Measurements from ENCODE around the gene LPIN2. TPM values are rescaled to one million over a fixed set of nuclear protein-coding genes. Genes with fewer than 3 reads are reported as not detected.

The LPIN2 gene
- polyA plus RNA-seq, 1 donor = 11.7 TPM

DNA sequence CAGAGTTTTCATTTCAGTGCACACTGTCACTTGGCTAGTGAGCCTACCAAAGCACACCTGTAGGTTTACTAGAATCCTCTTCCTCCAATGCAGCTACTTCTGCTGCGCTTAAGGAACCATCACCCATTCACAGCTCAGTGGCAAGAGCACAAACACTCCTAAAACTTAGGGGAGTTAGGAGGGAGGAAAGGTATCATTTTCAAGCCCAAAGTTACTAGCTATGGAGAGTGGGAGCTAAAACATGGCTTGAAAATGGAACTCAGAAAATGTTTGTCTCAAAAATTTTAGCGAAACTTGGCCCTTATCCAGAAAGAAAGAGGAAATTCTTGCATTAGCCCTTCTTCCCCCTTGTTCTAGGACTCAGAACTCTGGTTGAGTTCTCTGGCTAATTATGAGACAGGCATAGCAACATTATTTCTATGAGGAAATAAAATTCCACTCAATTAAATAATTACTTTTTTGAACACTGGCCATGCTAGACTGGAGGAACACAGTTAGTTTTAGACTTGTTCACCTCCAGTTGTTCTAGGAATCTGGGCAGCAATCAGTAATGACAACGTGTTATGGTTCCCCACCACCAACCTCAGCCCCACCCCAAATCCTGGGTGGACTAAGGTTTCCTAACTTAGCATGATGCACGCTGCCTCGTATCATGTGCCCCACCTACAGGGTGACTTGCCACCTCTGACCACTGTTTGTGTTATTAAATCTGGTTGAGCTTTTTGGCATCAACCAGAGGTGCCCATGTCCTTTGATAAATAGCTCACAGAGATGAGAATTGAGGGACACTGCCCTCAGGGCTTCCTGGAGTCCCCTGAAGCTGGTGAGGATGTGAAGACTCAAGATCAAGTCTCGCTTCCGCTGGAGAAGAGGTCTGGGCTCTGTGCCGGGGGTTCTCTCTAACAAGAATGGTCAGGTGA is 32.8 kb downstream of the LPIN2 start:
- DNase-seq = no peak

DNA sequence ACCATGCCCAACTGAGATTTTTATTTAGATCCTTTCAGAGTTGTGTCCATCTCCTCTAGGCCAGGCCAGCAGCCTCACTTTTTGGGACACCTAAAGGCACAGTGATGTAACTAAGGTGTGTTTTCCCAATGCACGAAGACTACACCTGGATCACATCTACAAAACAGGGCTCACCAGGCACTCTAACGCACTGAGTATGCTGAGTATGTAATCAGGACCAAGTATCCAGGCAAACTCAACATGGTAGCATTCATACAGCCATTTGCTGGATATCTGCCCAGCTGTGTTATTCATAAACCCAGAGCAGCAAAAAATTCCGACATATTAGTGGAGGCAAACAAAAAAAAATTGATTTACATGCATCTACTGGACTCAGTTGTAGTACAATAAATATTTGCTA is 33.8 kb downstream of the LPIN2 start:
- DNase-seq = no peak

DNA sequence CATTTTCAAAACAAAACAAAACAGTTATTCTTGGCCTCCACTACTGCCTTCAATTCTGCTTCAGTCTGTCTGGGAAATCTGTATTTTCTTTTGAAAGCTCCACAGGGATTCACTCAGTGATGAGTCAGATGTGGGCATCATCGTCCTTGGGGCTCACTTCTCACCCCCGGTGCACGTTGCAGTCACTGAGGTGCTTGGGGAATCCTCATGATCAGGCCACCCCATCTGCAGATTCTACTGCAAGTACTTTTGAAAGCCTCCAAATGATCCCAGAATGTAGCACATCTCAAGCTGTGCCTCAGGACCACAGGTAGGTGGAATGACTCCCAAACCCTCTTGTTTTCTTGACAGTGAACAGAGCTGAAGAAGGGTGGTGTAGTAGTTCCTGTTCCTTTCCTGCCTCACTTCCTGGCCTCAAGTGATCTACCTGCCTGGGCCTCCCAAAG is 34.3 kb downstream of the LPIN2 start:
- no peak for DNase-seq

DNA sequence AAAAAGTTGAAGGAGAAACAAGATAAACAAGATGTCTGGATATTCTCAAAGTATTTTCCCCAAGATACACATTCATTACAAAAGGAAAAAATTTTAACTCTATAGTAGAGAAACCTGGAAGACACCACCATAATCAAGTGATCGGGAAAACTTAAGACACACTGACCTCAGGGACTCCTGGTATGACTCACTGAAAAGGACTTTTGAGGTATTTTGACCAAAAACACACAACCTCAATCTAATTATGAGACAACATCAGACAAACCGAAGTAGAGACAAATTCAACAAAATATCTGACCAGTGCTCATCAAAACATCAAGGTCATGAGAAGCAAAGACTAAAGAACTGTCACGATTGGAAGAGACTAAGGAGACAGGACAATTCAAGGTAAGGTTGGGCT is 34.7 kb downstream of the LPIN2 start:
- no peak for DNase-seq

DNA sequence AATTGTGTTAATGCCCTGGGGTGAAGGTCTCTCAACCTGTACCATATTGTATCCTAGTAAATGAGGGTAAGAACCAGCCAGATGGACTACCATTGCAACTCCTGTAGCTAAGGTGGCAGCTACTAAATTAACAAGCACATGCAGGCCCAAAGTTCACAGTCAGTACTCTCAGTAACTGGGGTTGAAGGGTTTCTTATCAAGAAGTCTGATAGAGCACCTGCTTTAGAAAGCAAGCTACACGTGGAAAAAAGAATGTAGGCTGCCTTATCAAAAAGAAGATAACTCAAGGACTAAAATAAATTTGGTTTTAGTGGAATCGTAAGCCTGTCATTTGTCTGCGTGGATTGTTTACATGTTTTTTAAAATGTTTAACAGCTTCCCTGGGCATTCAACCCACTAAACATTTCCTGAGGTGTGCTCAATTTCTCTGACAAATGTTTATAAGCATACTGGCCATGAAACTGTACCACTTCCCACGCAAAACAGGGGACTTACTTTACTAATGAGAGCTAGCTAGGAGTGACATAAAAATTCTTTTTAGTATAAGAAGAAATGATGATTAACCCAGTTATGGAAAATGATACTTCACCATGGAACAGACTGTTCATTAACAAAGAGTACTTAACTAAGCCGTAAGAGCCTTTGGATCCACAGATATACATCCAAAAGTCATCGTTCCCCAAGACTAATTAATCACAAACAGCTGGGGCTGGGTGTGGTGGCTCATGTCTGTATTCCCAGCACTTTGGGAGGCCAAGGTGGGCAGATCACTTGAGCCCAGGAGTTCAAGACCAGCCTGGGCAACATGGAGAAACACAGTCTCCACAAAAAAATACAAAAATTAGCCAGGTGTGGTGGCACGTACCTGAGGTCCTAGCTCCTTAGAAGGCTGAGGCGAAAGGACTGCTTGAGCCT is 36.5 kb downstream of the LPIN2 start:
- no peak for DNase-seq

DNA sequence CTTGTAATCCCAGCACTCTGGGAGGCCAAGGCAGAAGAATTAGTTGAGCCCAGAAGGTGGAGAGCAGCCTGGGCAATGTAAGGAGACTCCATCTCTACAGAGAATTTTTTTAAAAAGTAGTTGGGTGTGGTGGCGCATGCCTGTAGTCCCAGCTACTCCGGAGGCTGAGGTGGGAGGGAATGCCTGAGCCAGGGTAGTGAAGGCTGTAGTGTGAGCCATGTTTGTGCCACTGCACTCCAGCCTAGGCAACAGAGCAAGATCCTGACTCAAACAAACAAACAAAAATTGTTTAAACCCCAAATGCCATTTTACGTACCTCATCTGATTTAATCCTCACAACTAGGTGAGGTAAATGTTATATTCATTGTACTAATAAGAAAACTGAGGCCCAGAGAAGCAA is 38.2 kb downstream of the LPIN2 start:
- DNase-seq = no peak

DNA sequence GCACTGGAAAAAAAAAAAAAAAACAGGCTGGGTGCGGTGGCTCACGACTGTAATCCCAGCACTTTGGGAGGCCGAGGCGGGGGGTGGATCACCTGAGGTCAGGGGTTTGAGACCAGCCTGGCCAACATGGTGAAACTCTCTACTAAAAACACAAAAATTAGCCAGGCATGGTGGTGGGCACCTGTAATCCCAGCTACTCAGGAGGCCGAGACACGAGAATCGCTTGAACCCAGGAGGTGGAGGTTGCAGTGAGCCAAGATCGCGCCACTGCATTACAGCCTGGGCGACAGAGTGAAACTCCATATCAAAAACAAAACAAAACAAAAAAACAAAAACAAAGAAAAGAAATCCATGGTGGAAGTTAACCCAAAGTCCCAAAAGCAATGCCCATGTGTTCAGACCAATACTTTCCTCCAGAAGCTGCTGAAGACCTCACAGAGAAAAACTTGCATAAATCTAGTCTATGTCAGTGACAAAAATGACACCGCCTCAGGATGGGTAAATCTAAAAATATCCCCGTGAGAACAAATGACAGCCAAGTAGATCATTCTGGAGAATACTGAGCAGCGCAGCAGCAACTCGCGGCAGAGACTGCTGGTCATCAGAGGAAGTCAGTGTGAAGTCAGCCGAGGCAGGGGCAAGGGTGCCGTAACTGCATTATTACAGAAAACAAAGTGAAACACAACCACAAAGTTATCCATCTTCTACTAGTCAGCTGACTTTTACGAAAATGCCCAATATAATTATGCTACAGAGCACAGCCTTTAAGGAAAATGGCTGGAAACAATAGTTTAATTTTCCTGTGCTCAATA is 41.0 kb downstream of the LPIN2 start:
- DNase-seq = no peak

DNA sequence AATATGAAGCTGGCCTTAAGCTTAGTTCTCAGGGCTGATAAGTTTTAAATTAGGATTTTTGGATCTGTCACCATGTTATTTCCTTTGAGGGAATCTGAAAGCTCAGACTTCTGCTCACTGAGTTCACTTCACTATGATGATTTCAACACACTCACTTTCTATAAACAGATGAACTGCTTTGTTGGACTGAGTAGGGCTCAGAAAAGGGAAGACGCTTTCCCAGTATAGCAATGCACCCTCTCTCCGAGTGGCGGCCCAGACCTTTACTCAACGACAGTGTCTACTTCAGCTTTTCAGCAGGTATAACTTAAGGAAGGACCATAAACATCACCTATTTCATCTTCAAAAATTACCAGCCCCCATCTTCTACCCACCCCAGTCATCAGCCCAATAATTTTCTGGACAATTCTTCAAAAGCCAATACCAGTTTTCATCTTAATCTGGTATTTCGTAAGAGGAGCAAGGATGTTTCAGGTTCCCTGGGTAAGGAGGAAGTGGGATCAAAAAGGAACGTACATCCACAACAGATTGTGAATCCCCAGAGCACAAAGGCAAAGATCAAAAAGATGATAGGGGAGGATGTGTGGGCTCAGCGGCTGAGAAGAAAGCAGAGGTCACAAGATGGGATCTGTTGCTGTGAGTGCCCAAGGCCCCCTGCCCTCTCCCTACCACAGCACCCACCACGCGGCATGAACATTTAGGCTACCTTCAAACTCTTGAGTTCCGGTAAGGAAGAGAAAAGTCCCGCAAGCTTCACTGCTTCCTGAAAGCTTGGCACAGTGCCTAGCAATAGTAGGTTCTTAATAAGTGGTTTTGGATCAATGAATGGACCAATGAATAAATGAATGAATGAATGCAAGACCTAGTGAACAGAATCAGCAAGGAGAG is 41.9 kb downstream of the LPIN2 start:
- no peak for DNase-seq

DNA sequence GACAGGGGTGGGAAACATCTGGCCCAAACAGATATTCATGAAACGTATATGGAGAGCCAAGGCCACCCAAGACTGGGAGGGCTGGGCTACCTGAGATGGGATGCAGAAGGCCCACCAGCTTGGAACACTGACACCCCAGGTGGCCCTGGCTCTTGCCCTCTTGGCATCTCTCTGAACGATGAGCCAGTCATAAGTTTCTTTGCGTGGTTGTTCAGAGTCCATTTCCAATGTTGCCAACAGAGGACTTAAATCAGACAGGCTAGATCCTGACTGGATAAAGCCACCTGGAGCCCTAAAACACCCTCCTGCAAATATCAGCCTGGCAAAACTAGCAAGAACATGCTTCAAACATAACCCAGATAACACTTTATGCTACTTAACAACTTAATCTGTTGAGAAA is 42.6 kb downstream of the LPIN2 start:
- DNase-seq = no peak

DNA sequence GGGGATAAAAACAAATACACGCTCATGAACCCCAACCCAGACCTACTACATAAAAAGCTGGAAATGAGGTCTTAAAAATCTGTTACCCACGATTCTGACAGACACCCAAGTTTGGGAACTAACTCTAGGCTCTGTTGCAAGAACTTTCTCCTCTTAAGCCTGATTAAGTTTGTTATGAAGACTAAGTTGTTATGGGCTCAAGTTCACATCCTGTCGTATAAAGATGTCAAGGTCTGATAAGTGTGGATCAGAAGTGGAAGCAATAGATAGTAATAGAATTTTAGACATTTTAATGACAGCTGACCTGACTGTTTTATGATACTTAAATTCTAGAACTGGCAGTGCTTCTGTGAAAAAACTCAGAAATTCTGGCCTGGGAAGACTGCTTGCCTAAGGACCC is 43.2 kb downstream of the LPIN2 start:
- no peak for DNase-seq

DNA sequence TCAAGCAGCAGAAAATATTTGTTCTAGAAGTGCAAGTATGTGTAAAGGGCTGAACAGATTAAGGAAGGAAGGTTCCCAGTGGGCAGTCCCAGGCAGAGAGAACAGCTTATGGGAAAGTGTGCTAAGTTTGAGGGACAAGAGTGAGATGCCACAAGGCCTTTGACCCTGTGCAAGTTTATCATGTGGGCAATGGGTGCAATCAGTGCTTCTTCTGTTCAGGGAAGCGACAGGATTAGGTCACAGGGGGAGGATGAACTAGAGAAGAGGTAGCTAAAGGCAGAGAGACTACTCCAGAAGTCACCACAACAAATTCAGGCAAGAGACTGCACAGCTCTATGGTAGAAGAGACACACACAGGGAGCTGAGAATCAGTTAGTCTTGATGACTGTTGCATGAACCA is 44.3 kb downstream of the LPIN2 start:
- no peak for DNase-seq

DNA sequence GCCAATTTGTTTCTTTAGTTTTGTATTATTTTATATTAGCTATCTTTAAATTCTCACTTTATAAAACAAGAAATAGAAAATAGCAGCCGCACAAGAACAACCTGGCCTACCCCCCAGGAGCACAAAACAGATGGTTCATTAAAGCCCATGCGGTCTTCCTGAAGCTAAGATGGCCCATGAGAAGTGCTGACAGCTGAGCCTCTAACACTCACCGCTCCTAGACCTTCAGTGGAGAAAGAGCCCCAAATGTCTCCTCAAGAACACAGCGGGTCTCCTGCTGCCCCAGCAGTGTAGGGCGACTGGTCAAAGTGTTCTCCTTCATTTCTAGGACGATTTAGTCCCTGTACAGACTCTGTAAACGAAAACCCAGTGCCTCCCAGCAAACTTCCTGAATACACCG is 45.1 kb downstream of the LPIN2 start:
- DNase-seq = no peak

DNA sequence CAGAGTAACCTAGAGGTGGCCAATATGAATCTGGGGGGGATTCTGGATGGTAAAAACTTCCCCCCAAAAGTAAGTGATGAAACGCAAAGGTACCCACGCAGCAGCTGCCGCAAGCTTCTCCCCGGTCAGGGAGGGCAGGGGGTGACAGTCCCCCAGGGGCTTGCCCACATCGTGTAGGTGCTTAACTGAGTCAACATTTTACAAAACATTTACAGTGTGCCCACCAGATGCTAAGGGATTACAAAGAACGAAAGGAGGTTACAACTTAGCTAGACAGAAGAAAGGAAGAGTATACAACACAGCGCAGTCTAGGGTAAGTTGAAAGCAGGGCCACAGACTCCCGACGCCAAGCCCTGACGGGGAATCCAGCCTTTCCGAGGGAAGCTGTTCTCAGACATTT is 45.6 kb downstream of the LPIN2 start:
- DNase-seq = no peak

DNA sequence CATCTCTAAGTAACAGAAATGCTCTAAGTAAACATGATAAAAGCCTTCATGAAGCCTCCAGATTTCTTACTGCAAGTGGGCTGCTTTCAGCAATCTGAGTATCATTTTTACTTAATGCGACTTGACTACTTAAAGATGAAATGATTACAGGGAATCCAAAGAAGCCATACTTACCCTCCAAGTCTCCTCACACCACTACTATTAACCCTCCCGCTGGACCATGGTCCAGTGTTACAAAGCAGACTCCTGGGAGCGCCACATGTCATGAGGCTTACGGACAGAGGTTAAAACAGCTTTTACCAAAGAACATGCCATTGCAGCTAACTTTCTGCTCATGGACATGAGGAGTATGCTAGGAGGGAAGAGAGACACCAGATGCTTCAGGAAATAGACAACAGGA is 46.4 kb downstream of the LPIN2 start:
- no peak for DNase-seq

DNA sequence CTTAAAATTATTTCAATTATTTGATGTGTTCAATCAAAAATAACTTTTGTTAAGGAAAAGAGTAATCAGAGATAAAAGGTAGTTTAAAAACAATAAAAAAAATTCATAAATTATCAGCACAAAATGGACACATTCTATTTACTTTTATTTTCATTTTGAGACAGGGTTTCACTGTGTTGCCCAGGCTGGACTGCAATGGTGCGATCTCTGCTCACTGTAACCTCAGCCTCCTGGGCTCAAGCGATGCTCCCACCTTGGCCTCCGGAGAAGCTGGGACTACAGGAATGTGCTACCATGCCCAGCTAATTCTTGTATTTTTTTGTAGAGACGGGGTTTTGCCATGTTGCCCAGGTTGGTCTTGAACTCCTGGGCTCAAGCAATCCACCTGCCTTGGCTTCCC is 47.1 kb downstream of the LPIN2 start:
- no peak for DNase-seq

DNA sequence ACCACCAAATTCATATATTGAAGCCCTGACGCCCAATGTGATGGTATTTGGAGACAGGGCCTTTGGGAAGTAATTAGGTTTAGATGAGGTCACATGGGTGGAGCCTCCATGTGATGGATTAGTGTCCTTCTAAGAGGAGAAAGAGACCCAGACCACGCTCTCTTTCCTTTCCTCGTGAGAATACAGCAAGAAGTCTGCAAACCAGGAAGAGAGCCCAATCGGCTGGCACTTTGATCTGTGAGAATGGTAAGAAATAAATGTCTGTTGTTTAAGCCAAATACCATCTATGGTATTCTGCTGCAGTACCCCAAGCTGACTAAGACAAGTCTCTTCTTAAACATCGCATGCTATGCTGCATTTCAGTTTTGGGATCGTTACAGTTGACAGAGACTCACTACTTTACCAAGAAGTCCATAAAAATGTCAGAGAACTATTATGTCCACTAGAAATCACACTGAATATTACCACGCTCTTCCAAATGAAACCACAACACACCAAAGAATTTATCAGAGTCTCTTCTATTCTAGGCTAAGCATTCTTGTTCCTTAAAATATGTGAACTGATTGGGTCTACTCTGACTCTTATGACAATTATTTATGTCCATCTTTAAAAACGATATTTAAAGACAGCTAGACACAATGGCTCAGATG is 48.5 kb downstream of the LPIN2 start:
- no peak for DNase-seq

Other genes starting within 250 kb of the LPIN2 start
- 23.1 TPM for gene EMILIN2, start 166.1 kb downstream of the LPIN2 start, polyA plus RNA-seq (ENCODE audit: insufficient read length)
- gene MYOM1, start 206.8 kb upstream of the LPIN2 start, polyA plus RNA-seq (ENCODE audit: insufficient read length) = 679 TPM
- gene MYL12A, start 234.7 kb upstream of the LPIN2 start, polyA plus RNA-seq (ENCODE audit: insufficient read length) = 491 TPM
- gene MYL12B, start 249.0 kb upstream of the LPIN2 start, polyA plus RNA-seq (ENCODE audit: insufficient read length) = 205 TPM

Measured in hindlimb muscle (tissue), 1 donor.